ENCODE results near the gene IGBP1.

Gene IGBP1

DNA sequence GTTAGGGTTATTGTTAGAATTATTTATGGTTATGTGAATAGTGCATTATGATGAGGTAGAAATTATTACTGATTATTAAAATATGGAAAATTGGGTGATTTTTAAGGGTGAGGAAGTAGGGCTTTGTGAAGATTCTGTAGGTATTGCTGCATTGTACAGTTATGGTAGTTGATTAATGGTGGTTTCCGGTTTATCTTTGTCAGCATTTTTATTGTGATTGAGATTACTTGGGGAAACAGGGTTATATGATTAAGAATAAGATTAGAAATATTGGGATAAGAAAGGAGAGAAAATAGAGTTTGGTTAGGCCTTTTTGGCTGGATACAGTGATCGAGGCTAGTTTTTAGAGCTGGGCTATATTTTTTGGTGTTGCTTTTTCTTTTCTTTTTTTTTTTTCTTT, 8.6 kb upstream of the IGBP1 start:
- Histone ChIP-seq H2AFZ (ENCODE audit: low read depth, low read length, severe bottlenecking) (no peak overlapping the region), H3K9ac (ENCODE audit: low read length) (no peak overlapping the region), H3K4me3 (ENCODE audit: insufficient read depth, low read length, poor library complexity, severe bottlenecking) (no peak overlapping the region), H4K20me1 (ENCODE audit: low read depth, low read length) (no peaks in the 10 kb centered on the region), H3K27ac (ENCODE audit: low read depth, low read length) (no peak overlapping the region), H3K27me3 (ENCODE audit: low read length) (no peaks in the 10 kb centered on the region), H3F3A (ENCODE audit: insufficient read depth) (no peaks in the 10 kb centered on the region), H3K9me3 (ENCODE audit: insufficient read depth, low read length) (no peaks in the 10 kb centered on the region), H3K36me3 (ENCODE audit: low read length) (no peaks in the 10 kb centered on the region), H3K79me2 (ENCODE audit: insufficient read depth, low read length) (no peaks in the 10 kb centered on the region), H3K4me2 (ENCODE audit: low read depth, low read length, poor library complexity, severe bottlenecking) (no peak overlapping the region), H3K9me2 (replicated peaks; ENCODE audit: insufficient read depth, low read length) (no peaks in the 10 kb centered on the region)
- TF ChIP-seq, protein P1, sequence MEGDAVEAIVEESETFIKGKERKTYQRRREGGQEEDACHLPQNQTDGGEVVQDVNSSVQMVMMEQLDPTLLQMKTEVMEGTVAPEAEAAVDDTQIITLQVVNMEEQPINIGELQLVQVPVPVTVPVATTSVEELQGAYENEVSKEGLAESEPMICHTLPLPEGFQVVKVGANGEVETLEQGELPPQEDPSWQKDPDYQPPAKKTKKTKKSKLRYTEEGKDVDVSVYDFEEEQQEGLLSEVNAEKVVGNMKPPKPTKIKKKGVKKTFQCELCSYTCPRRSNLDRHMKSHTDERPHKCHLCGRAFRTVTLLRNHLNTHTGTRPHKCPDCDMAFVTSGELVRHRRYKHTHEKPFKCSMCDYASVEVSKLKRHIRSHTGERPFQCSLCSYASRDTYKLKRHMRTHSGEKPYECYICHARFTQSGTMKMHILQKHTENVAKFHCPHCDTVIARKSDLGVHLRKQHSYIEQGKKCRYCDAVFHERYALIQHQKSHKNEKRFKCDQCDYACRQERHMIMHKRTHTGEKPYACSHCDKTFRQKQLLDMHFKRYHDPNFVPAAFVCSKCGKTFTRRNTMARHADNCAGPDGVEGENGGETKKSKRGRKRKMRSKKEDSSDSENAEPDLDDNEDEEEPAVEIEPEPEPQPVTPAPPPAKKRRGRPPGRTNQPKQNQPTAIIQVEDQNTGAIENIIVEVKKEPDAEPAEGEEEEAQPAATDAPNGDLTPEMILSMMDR (IDR thresholded peaks at IDR 0.05; ENCODE audit: insufficient read depth, low read length, poor library complexity, severe bottlenecking) = no peak
- TF ChIP-seq EZH2phosphoT487 (conservative IDR thresholded peaks at IDR 0.05; ENCODE audit: low read length) = no peak

DNA sequence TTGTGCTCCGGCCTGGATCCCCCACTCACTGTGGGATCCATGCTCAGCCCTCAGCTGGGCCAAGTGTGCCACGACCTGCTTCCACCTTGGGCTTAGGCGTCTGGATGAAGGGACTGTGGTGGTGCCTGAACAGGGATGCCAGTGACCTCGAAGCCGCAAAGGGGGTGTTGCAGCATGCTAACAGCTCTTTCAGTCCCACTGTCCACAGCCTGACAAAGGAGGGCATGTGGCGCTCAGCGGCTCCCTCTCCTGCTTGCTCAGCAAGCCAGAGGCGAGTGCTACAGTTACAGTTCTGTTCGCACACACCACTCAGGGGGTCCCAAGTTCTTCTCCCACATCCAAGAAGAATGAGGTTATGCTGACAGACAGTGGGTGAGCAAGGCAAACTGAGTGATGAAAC, 5.2 kb upstream of the IGBP1 start:
- TF ChIP-seq, protein P1 (IDR thresholded peaks at IDR 0.05; ENCODE audit: insufficient read depth, low read length, poor library complexity, severe bottlenecking) = no peak
- no peak for TF ChIP-seq EZH2phosphoT487 (conservative IDR thresholded peaks at IDR 0.05; ENCODE audit: low read length)
- no peaks in the 10 kb centered on the region for H3K9me2 ChIP-seq (replicated peaks; ENCODE audit: insufficient read depth, low read length)
- H4K20me1 ChIP-seq (ENCODE audit: low read depth, low read length) = no peaks in the 10 kb centered on the region
- H3K4me3 ChIP-seq (ENCODE audit: insufficient read depth, low read length, poor library complexity, severe bottlenecking) = no peak overlapping the region
- H3K9me3 ChIP-seq (ENCODE audit: insufficient read depth, low read length) = no peaks in the 10 kb centered on the region
- peaks cover 7% of the 10 kb centered on the region; the same call in 1 of the 2 replicates for H3F3A ChIP-seq (ENCODE audit: insufficient read depth)
- H3K27me3 ChIP-seq (ENCODE audit: low read length) = no peaks in the 10 kb centered on the region
- no peaks in the 10 kb centered on the region for H3K79me2 ChIP-seq (ENCODE audit: insufficient read depth, low read length)
- H2AFZ ChIP-seq (ENCODE audit: low read depth, low read length, severe bottlenecking) = no peak overlapping the region
- H3K4me2 ChIP-seq (ENCODE audit: low read depth, low read length, poor library complexity, severe bottlenecking) = no peak overlapping the region
- H3K27ac ChIP-seq (ENCODE audit: low read depth, low read length) = no peak overlapping the region
- H3K9ac ChIP-seq (ENCODE audit: low read length) = no peak overlapping the region
- no peaks in the 10 kb centered on the region for H3K36me3 ChIP-seq (ENCODE audit: low read length)

DNA sequence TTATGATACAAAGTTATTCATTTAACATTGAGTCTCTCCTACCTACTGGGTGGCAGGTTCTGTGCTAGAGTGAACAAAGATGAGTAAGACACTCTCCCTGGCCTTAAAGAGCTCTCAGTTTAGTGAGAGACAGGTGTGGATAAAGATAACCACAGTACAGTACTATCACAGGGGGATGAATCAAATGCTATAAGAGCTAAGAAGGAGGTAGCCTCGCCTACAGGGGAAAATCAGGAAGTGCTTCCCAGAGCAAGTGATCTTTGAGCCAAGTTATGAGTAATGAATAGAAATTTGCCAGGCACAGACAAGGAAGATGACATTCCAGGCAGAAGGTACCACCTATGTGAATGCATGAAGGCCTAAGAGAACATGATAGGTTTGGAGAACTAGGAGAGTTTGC, 3.4 kb upstream of the IGBP1 start:
- no peak overlapping the region for H3K4me2 ChIP-seq (ENCODE audit: low read depth, low read length, poor library complexity, severe bottlenecking)

More for the DNA sequence above, 3.4 kb upstream of the IGBP1 start:
- no peak overlapping the region for H2AFZ ChIP-seq (ENCODE audit: low read depth, low read length, severe bottlenecking)
- no peak overlapping the region for H3K27ac ChIP-seq (ENCODE audit: low read depth, low read length)
- H3K9me3 ChIP-seq (ENCODE audit: insufficient read depth, low read length) = no peaks in the 10 kb centered on the region
- peaks cover 12% of the 10 kb centered on the region; the same call in 1 of the 2 replicates for H3F3A ChIP-seq (ENCODE audit: insufficient read depth)
- peaks cover 10% of the 10 kb centered on the region for H3K79me2 ChIP-seq (ENCODE audit: insufficient read depth, low read length)
- H4K20me1 ChIP-seq (ENCODE audit: low read depth, low read length) = no peaks in the 10 kb centered on the region
- H3K4me3 ChIP-seq (ENCODE audit: insufficient read depth, low read length, poor library complexity, severe bottlenecking) = no peak overlapping the region
- H3K27me3 ChIP-seq (ENCODE audit: low read length) = no peaks in the 10 kb centered on the region
- no peak overlapping the region for H3K9ac ChIP-seq (ENCODE audit: low read length)
- H3K9me2 ChIP-seq (replicated peaks; ENCODE audit: insufficient read depth, low read length) = no peaks in the 10 kb centered on the region
- TF ChIP-seq, protein P1 (IDR thresholded peaks at IDR 0.05; ENCODE audit: insufficient read depth, low read length, poor library complexity, severe bottlenecking) = no peak
- TF ChIP-seq EZH2phosphoT487 (conservative IDR thresholded peaks at IDR 0.05; ENCODE audit: low read length) = no peak
- no peaks in the 10 kb centered on the region for H3K36me3 ChIP-seq (ENCODE audit: low read length)
